H1 (cell line): ENCODE data around the gene SEMA3C. TPM values are rescaled to one million over a fixed set of nuclear protein-coding genes. Genes with fewer than 3 reads are reported as not detected.

ENCODE experiments used
- CTCF ChIA-PET: fragments of 300-600 bp; sonication (Branson Sonifier 250); formaldehyde crosslinking; loops from one replicate; lab custom pipeline; 2021; ENCODE audit not compliant: partially characterized antibody; lab: Charles Lee
- POLR2A ChIA-PET: fragments of 300-600 bp; sonication (Branson Sonifier 250); formaldehyde crosslinking; loops from one replicate; lab custom pipeline; 2021; ENCODE audit warnings: inconsistent platforms; ENCODE audit not compliant: partially characterized antibody; lab: Charles Lee
- DNase-seq, 2 experiments: peaks; one replicate each; pipeline versions ENCODE4 v3.0.0 to v3.0.0-alpha.2; 2010 to 2022; ENCODE audit warnings: low spot score in 2 of 2, low read depth in 1 of 2, mixed read lengths in 1 of 2
- FAIRE-seq: peaks from 2 replicates; lab custom pipeline; 2011; peaks lifted over from hg19 to GRCh38; lab: Jason Lieb, UNC
- H2AFZ ChIP-seq: 2 replicates; pipeline ENCODE4 v1.8.1; 2012; ENCODE audit warnings: low read length, inconsistent platforms
- H2AK5ac ChIP-seq: 2 replicates; pipeline ENCODE4 v1.6.1; 2013; ENCODE audit warnings: low read depth, low read length
- H2BK120ac ChIP-seq: replicated peaks from 2 replicates; pipeline ENCODE3; 2013; ENCODE audit warnings: low read depth, low read length, inconsistent platforms
- H2BK12ac ChIP-seq: 2 replicates; pipeline ENCODE4 v1.6.1; 2013; ENCODE audit warnings: low read depth, low read length
- H2BK15ac ChIP-seq: 2 replicates; pipeline ENCODE4 v1.6.1; 2013; ENCODE audit warnings: low read length
- H2BK20ac ChIP-seq: 2 replicates; pipeline ENCODE4 v1.6.1; 2013; ENCODE audit warnings: low read length
- H2BK5ac ChIP-seq: 2 replicates; pipeline ENCODE4 v1.6.1; 2013; ENCODE audit warnings: low read depth, low read length
- H3K14ac ChIP-seq: 2 replicates; pipeline ENCODE4 v1.6.1; 2013; ENCODE audit warnings: inconsistent platforms; ENCODE audit not compliant: insufficient read length
- H3K18ac ChIP-seq: 2 replicates; pipeline ENCODE4 v1.6.1; 2013; ENCODE audit warnings: low read length; ENCODE audit errors: extremely low read depth
- H3K23ac ChIP-seq: 2 replicates; pipeline ENCODE4 v1.6.1; 2013; ENCODE audit warnings: inconsistent platforms; ENCODE audit not compliant: insufficient read length
- H3K23me2 ChIP-seq: 2 replicates; pipeline ENCODE4 v1.6.1; 2013; ENCODE audit warnings: low read depth, low read length
- H3K27ac ChIP-seq: 2 replicates; pipeline ENCODE4 v1.6.1; 2011; ENCODE audit warnings: low read depth, low read length, inconsistent platforms
- H3K27me3 ChIP-seq, 4 experiments: replicated peaks in 1 of 4; 1 replicate in 1 of 4; 2 replicates in 3 of 4; pipeline versions ENCODE4 v1.6.1 to v1.8.1; 2011 to 2013; ENCODE audit warnings: low read length in 3 of 4, mild to moderate bottlenecking in 3 of 4, inconsistent platforms in 2 of 4, mixed read lengths in 2 of 4, moderate library complexity in 1 of 4; ENCODE audit not compliant: control insufficient read depth in 3 of 4, insufficient read depth in 3 of 4; ENCODE audit errors: extremely low read depth in 1 of 4
- H3K36me3 ChIP-seq, 4 experiments: 2 replicates each; pipeline versions ENCODE4 v1.6.1 to v1.8.1; 2011 to 2013; ENCODE audit warnings: mild to moderate bottlenecking in 4 of 4, low read length in 3 of 4, moderate library complexity in 2 of 4, control low read depth in 1 of 4, inconsistent platforms in 1 of 4; ENCODE audit not compliant: insufficient read depth in 4 of 4, control insufficient read depth in 2 of 4
- H3K4ac ChIP-seq: replicated peaks from 2 replicates; pipeline ENCODE3; 2013; ENCODE audit warnings: low read length, low read depth, mixed read lengths, inconsistent platforms; ENCODE audit not compliant: insufficient read length
- H3K4me1 ChIP-seq, 4 experiments: replicated peaks in 1 of 4; 1 replicate in 1 of 4; 2 replicates in 3 of 4; pipeline versions ENCODE4 v1.6.1 to v1.8.1; 2011 to 2013; ENCODE audit warnings: low read length in 3 of 4, inconsistent platforms in 2 of 4, mixed read lengths in 1 of 4; ENCODE audit not compliant: insufficient read depth in 4 of 4, control insufficient read depth in 3 of 4
- H3K4me2 ChIP-seq, 2 experiments: 2 replicates each; pipeline versions ENCODE4 v1.6.1 to v1.8.1; 2011 to 2013; ENCODE audit warnings: low read depth in 2 of 2, low read length in 2 of 2, control low read depth in 1 of 2, inconsistent platforms in 1 of 2, mild to moderate bottlenecking in 1 of 2; ENCODE audit not compliant: insufficient read depth in 1 of 2
- H3K4me3 ChIP-seq, 4 experiments: fragments of 200-600, 300-600 bp in 1 of 4; sonication (generic), shearing (Covaris generic), sonication (Bioruptor Twin) in 1 of 4; 2 replicates each; pipeline versions ENCODE4 v1.5.1 to v1.8.1; 2011 to 2016; ENCODE audit warnings: low read length in 4 of 4, low read depth in 3 of 4, control low read depth in 2 of 4, inconsistent platforms in 2 of 4, mild to moderate bottlenecking in 2 of 4, mixed read lengths in 1 of 4, moderate library complexity in 1 of 4; ENCODE audit not compliant: insufficient read depth in 2 of 4; ENCODE audit errors: extremely low read depth in 1 of 4
- H3K56ac ChIP-seq: replicated peaks from 2 replicates; pipeline ENCODE3; 2013; ENCODE audit warnings: low read depth, mild to moderate bottlenecking, mixed read lengths, low read length, inconsistent platforms; ENCODE audit not compliant: insufficient read length
- H3K79me1 ChIP-seq: 2 replicates; pipeline ENCODE4 v1.6.1; 2013; ENCODE audit warnings: low read depth, low read length, control low read depth
- H3K79me2 ChIP-seq, 2 experiments: 2 replicates each; pipeline versions ENCODE4 v1.6.1 to v1.8.1; 2012 to 2013; ENCODE audit warnings: low read length in 2 of 2, mild to moderate bottlenecking in 2 of 2, inconsistent platforms in 1 of 2; ENCODE audit not compliant: insufficient read depth in 2 of 2, control insufficient read depth in 1 of 2
- H3K9ac ChIP-seq, 4 experiments: replicated peaks in 1 of 4; 1 replicate in 1 of 4; 2 replicates in 3 of 4; pipeline versions ENCODE4 v1.6.1 to v1.8.1; 2011 to 2013; ENCODE audit warnings: low read depth in 3 of 4, low read length in 3 of 4, control low read depth in 2 of 4, mild to moderate bottlenecking in 2 of 4, moderate library complexity in 2 of 4, inconsistent platforms in 1 of 4; ENCODE audit errors: extremely low read depth in 1 of 4
- H3K9me3 ChIP-seq, 2 experiments: 2 replicates each; pipeline versions ENCODE4 v1.6.1 to v1.8.1; 2012 to 2013; ENCODE audit warnings: mild to moderate bottlenecking in 2 of 2, moderate library complexity in 2 of 2, control low read depth in 1 of 2, inconsistent platforms in 1 of 2, low read depth in 1 of 2, low read length in 1 of 2, mixed read lengths in 1 of 2; ENCODE audit not compliant: insufficient read depth in 2 of 2
- H4K20me1 ChIP-seq, 2 experiments: replicated peaks in 1 of 2; 2 replicates each; pipeline versions ENCODE3 to v1.8.1; 2011 to 2013; ENCODE audit warnings: inconsistent platforms in 2 of 2, low read length in 2 of 2, mild to moderate bottlenecking in 1 of 2; ENCODE audit not compliant: insufficient read depth in 2 of 2, control insufficient read depth in 1 of 2
- H4K5ac ChIP-seq: 2 replicates; pipeline ENCODE4 v1.6.1; 2013; ENCODE audit warnings: low read length, low read depth, mixed read lengths, inconsistent platforms; ENCODE audit not compliant: insufficient read length
- H4K8ac ChIP-seq: 2 replicates; pipeline ENCODE4 v1.8.0; 2013; ENCODE audit warnings: mild to moderate bottlenecking, moderate library complexity, low read length, inconsistent platforms; ENCODE audit not compliant: insufficient read depth; ENCODE audit errors: extremely low read depth
- H4K91ac ChIP-seq: replicated peaks from 2 replicates; pipeline ENCODE3; 2013; ENCODE audit warnings: low read length, mixed read lengths, inconsistent platforms; ENCODE audit not compliant: insufficient read length
- ASH2L ChIP-seq: fragments of 200-600, 300-600 bp; sonication (generic); IDR thresholded peaks from one replicate; pipeline ENCODE4 v1.7.1; 2017; ENCODE audit warnings: low read length
- BCL11A ChIP-seq, 2 experiments: IDR thresholded peaks; one replicate each; pipeline ENCODE4 v1.6.1; 2011; ENCODE audit warnings: low read depth in 2 of 2, low read length in 2 of 2, mild to moderate bottlenecking in 2 of 2
- CEBPB ChIP-seq: IDR thresholded peaks from 2 replicates; pipeline ENCODE4 v1.6.1; 2012; ENCODE audit warnings: low read depth, low read length
- CREB1 ChIP-seq: IDR thresholded peaks from 2 replicates; pipeline ENCODE4 v1.6.1; 2012; ENCODE audit warnings: inconsistent platforms
- POLR2A ChIP-seq, 2 experiments: IDR thresholded peaks; 1 replicate in 1 of 2; 2 replicates in 1 of 2; pipeline ENCODE4 v1.6.1; 2011; ENCODE audit warnings: low read depth in 2 of 2, low read length in 2 of 2, mild to moderate bottlenecking in 2 of 2; ENCODE audit errors: control extremely low read depth in 1 of 2
- SP1 ChIP-seq: IDR thresholded peaks from 2 replicates; pipeline ENCODE4 v1.6.1; 2011; ENCODE audit warnings: low read depth, low read length
- TCF12 ChIP-seq: IDR thresholded peaks from 2 replicates; pipeline ENCODE4 v1.6.1; 2011; ENCODE audit warnings: low read depth, mild to moderate bottlenecking, low read length
- TEAD4 ChIP-seq: IDR thresholded peaks from 2 replicates; pipeline ENCODE4 v1.6.1; 2012; ENCODE audit warnings: low read depth, low read length, inconsistent platforms, mixed read lengths
- YY1 ChIP-seq: IDR thresholded peaks from 2 replicates; pipeline ENCODE4 v1.6.1; 2011; ENCODE audit warnings: low read depth, mild to moderate bottlenecking, low read length
- WGBS, 2 experiments: shearing (Covaris generic) in 1 of 2; methylation state at CpG; one replicate each; pipeline versions ENCODE4 v1.1.6 to v1.1.7; 2013 to 2015; ENCODE audit warnings: low lambda C conversion rate in 2 of 2, mixed read lengths in 2 of 2, inconsistent platforms in 1 of 2, low coverage in 1 of 2, missing lambda C conversion rate in 1 of 2; ENCODE audit not compliant: insufficient replicate concordance in 2 of 2, insufficient coverage in 1 of 2, insufficient read length in 1 of 2; ENCODE audit errors: extremely low coverage in 1 of 2, missing lambda C conversion rate in 1 of 2; 5-methylcytosine and 5-hydroxymethylcytosine counted together
- polyA plus RNA-seq, 7 experiments: library from polyadenylated mRNA; depleted of rRNA in 3 of 7; stranded (reverse) in 5 of 7; unstranded in 2 of 7; fragments of >200 nt in 5 of 7; fragments of 200-250 nt in 2 of 7; gene quantifications; 1 replicate in 5 of 7; 2 replicates in 1 of 7; 4 replicates in 1 of 7; pipeline versions ENCODE4 v1.2.1 to v1.2.3, GENCODE V29; 2011 to 2013; ENCODE audit warnings: missing spikeins in 2 of 7, mixed read lengths in 2 of 7
- total RNA-seq: library from RNA; stranded (reverse); fragmentation: NEBNext Ultra II Directional; extraction: Animal tissue kit (Norgen Biotek cat#: 25700); gene quantifications from 2 replicates; pipeline ENCODE4 v1.2.1, GENCODE V29; 2021

SEMA3C gene
- total and polyA plus RNA-seq, 2 of the 8 experiments (the other 6 are each of a cell fraction or from before 2014, with no cell fraction given), result 0.15 to 1.4 TPM

GRCh38 chr7:80724249-80724871 is 194.5 kb downstream of the SEMA3C start:
- WGBS, 2 experiments, result 70% methylated on average over 4 of the region's 4 CpGs; no CpG with 5 or more reads in 1 of the 2 experiments
- peaks cover 0 to 20% (median 14%) of the 10 kb centered on the region in 4 experiments; a peak in 5 of 7 replicates for H3K4me1 ChIP-seq
- POLR2A ChIA-PET, result interaction anchor here (0.6 to 1.1 kb wide), 2 partner anchors 13 to 36 kb away, joined by 3 read pairs; no protein-coding TSS in a partner anchor

More at GRCh38 chr7:80724249-80724871, 194.5 kb downstream of the SEMA3C start:
- no peaks in the 10 kb centered on the region for H3K79me2 ChIP-seq
- no peak overlapping the region for H3K9ac ChIP-seq
- no peaks in the 10 kb centered on the region for H3K36me3 ChIP-seq
- no peaks in the 10 kb centered on the region for H3K23me2 ChIP-seq
- TF ChIP-seq CREB1 (no peak), ASH2L (no peak), TEAD4 (peak; percentile 91), TCF12 (peak; percentile 91; the same call in 1 of the 2 replicates), CEBPB (no peak), POLR2A (IDR thresholded peaks at IDR 0.05; ENCODE audit: control extremely low read depth in 1 of 2, low read depth in 2 of 2, low read length in 2 of 2) (no peak), YY1 (0 out of 2 replicates have a peak, but pooled peaks have one; percentile 1), SP1 (peak; percentile 45; the same call in 1 of the 2 replicates), BCL11A (IDR thresholded peaks at IDR 0.05; ENCODE audit: low read depth in 2 of 2, low read length in 2 of 2) (peak in 1 of 2 experiments; percentile 30)
- no peak overlapping the region for H3K23ac ChIP-seq
- peak overlapping the region; percentile 36 for H4K5ac ChIP-seq
- H3K27ac ChIP-seq, result 0 out of 2 replicates have a peak overlapping the region, but pooled peaks have one; percentile 11
- H3K4me3 ChIP-seq, result no peak overlapping the region
- no peak overlapping the region for H2BK15ac ChIP-seq
- no peak overlapping the region for H2AK5ac ChIP-seq
- H2BK12ac ChIP-seq, result peak overlapping the region; percentile 10; the same call in 1 of the 2 replicates
- peak overlapping the region; percentile 17 for H4K91ac ChIP-seq
- H4K20me1 ChIP-seq, result no peaks in the 10 kb centered on the region
- CTCF ChIA-PET, result interaction anchor here (0.5 to 1.3 kb wide), 4 partner anchors 9 to 248 kb away, joined by 3 read pairs; no protein-coding TSS in a partner anchor
- no peak overlapping the region for H3K56ac ChIP-seq
- no peak overlapping the region for H2AFZ ChIP-seq
- peak overlapping the region; percentile 29 to 38; a peak in 2 of 4 replicates for H3K4me2 ChIP-seq
- no peak overlapping the region for H4K8ac ChIP-seq
- H3K4ac ChIP-seq, result no peak overlapping the region
- DNase-seq (no peak), FAIRE-seq (no peak)
- H3K27me3 ChIP-seq, result no peaks in the 10 kb centered on the region
- H3K14ac ChIP-seq, result no peak overlapping the region
- H2BK120ac ChIP-seq, result no peak overlapping the region
- H2BK5ac ChIP-seq, result peak overlapping the region; percentile 10; the same call in 1 of the 2 replicates
- H3K79me1 ChIP-seq, result no peaks in the 10 kb centered on the region
- no peak overlapping the region for H2BK20ac ChIP-seq
- no peaks in the 10 kb centered on the region for H3K9me3 ChIP-seq
- peak overlapping the region; percentile 33; the same call in 1 of the 2 replicates for H3K18ac ChIP-seq
